Ovary (tissue), 9 donors: Measurements from ENCODE around the gene CMBL. TPM values are rescaled to one million over a fixed set of nuclear protein-coding genes. Genes with fewer than 3 reads are reported as not detected.

Experiments used
- DNase-seq, 5 donors: peaks; one replicate each; pipeline ENCODE4 v3.0.0-alpha.2; 2019 to 2020
- H3K27ac ChIP-seq, 2 donors: fragments of 200-600 bp; one replicate each; pipeline versions ENCODE4 v1.5.1 to v1.8.0; 2019 to 2022
- H3K27me3 ChIP-seq: fragments of 200-600 bp; one replicate; pipeline ENCODE4 v1.8.0; 2022
- H3K36me3 ChIP-seq: fragments of 200-600 bp; sonication (generic); one replicate; pipeline ENCODE4 v1.5.1; 2019
- H3K4me1 ChIP-seq: one replicate; pipeline ENCODE4 v1.8.1; 2013; ENCODE audit warnings: mild to moderate bottlenecking, moderate library complexity; ENCODE audit not compliant: insufficient read depth
- H3K4me3 ChIP-seq: fragments of 200-600 bp; sonication (generic); one replicate; pipeline ENCODE4 v1.5.1; 2017
- H3K9me3 ChIP-seq, 2 donors: fragments of 200-600 bp in 1 of 2; sonication (generic) in 1 of 2; one replicate each; pipeline versions ENCODE4 v1.5.1 to v1.8.1; 2013 to 2019; ENCODE audit warnings: mild to moderate bottlenecking in 1 of 2, moderate library complexity in 1 of 2
- EP300 ChIP-seq: sonication (generic); formaldehyde crosslinking; IDR thresholded peaks from one replicate; pipeline ENCODE4 v1.6.1; 2017; ENCODE audit warnings: antibody characterized with exemption
- POLR2A ChIP-seq: fragments of 450-650 bp; IDR thresholded peaks from one replicate; pipeline ENCODE4 v1.6.1; 2017; ENCODE audit warnings: antibody characterized with exemption, mild to moderate bottlenecking, moderate library complexity
- WGBS, 3 donors: extraction: QIAGEN DNeasy Blood & Tissue Kit in 1 of 3; methylation state at CpG; one replicate each; pipeline versions ENCODE4 v1.1.5 to v1.1.7; 2013 to 2017; 5-methylcytosine and 5-hydroxymethylcytosine counted together
- intact Hi-C, 4 donors: fragments of 100-400 bp; cut with DNase I; formaldehyde crosslinking; loops; one replicate each; pipeline versions ENCODE4 v1.11.0 to v1.15.1; 2022 to 2023
- polyA plus RNA-seq, 2 donors: library from polyadenylated mRNA; stranded (reverse); fragments of 200-250 nt in 1 of 2; fragments of 350-450 nt in 1 of 2; fragmentation: Illumina TruSeq in 1 of 2; extraction: RNeasy Lipid Tissue Mini Kit (QIAGEN cat#74804) in 1 of 2; gene quantifications; one replicate each; pipeline ENCODE4 v1.2.3, GENCODE V29; 2013 to 2014
- total RNA-seq, 7 donors: library from RNA; depleted of rRNA in 2 of 7; stranded (reverse); fragments of >200 nt in 2 of 7; fragmentation: NEBNext Ultra II Directional in 3 of 7; extraction: Animal tissue kit (Norgen Biotek cat#: 25700) in 3 of 7; gene quantifications; one replicate each; pipeline versions ENCODE4 v1.1.0 to v1.2.4, GENCODE V29; 2016 to 2023
- TF ChIP-seq, protein P1 (sequence below), 3 donors: fragments of 450-650 bp in 2 of 3; fragments of 200-600 bp in 1 of 3; IDR thresholded peaks; one replicate each; pipeline versions ENCODE4 v1.5.1 to v1.8.0; 2016 to 2022; ENCODE audit warnings: antibody characterized with exemption in 3 of 3, mild to moderate bottlenecking in 1 of 3
- donor health status: DM: no; HTN: no; CAD: no; lungs with moderate emphysema.
- donor health status: DM: no; HTN: no; CAD: no.
- donor health status: Bipolar disorder and iron deficiency.
- donor health status: DM: yes; HTN: yes; CAD: no.
- donor health status: DM: no; HTN: no; CAD: no.
- donor health status: DM: yes; HTN: yes; CAD: no.

The CMBL gene
- total and polyA plus RNA-seq, 9 donors = 7.3 to 69.0 (median 43.2) TPM

DNA sequence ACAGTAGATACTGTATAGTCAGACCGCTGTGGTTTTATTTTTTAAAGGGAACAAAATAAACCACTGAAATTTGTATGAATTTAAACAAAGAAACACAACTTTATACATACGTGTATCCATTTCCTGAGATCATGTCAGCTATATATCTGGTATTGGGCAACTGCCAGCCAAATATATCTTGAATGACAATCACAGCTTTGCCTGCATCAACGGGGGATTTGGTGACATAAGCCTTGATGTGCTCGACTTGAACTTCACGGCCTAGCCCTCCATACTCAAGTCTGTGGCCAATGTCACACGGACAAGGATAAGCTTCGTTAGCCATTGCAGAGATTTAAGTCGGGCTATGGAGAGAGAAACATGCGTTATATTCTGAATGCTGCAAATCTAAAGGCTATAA lies 17.3 kb downstream of the CMBL start:
- Histone ChIP-seq H3K9me3 (no peaks in the 10 kb centered on the region), H3K4me1 (peaks cover 3% of the 10 kb centered on the region), H3K36me3 (no peaks in the 10 kb centered on the region), H3K27ac (no peak overlapping the region), H3K27me3 (no peaks in the 10 kb centered on the region), H3K4me3 (no peak overlapping the region)
- intact Hi-C loops = no loop called here
- WGBS, 3 donors = 93 to 97% (median 95%) methylated on average over 9 of the region's 9 CpGs
- DNase-seq = no peak
- TF ChIP-seq, protein P1, sequence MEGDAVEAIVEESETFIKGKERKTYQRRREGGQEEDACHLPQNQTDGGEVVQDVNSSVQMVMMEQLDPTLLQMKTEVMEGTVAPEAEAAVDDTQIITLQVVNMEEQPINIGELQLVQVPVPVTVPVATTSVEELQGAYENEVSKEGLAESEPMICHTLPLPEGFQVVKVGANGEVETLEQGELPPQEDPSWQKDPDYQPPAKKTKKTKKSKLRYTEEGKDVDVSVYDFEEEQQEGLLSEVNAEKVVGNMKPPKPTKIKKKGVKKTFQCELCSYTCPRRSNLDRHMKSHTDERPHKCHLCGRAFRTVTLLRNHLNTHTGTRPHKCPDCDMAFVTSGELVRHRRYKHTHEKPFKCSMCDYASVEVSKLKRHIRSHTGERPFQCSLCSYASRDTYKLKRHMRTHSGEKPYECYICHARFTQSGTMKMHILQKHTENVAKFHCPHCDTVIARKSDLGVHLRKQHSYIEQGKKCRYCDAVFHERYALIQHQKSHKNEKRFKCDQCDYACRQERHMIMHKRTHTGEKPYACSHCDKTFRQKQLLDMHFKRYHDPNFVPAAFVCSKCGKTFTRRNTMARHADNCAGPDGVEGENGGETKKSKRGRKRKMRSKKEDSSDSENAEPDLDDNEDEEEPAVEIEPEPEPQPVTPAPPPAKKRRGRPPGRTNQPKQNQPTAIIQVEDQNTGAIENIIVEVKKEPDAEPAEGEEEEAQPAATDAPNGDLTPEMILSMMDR (IDR thresholded peaks at IDR 0.05) = no peak
- TF ChIP-seq EP300 = no peak
- no peak for TF ChIP-seq POLR2A

DNA sequence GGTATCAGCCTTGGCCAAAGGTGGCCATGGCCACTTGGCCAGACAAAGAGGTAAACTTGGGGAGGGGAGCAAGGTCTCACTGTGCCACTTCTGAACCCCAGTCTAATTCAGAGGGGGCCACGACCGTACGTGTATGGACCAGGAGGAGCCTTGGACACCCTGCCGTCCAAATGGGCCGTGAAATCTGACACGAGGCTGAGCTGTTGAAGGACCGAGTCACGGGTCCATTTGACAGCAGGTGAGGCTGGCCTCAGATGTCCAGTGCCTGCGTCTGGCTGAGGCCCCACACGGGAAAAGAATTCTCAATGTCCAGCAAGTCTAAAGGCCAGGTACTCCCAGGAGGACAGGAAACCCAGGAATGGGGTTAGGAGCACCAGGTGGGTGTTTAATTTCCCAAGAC lies 17.7 kb downstream of the CMBL start:
- Histone ChIP-seq H3K27ac (no peak overlapping the region), H3K27me3 (no peaks in the 10 kb centered on the region), H3K4me3 (no peak overlapping the region), H3K9me3 (no peaks in the 10 kb centered on the region), H3K4me1 (peaks cover 3% of the 10 kb centered on the region), H3K36me3 (no peaks in the 10 kb centered on the region)
- TF ChIP-seq EP300 (no peak), POLR2A (no peak)
- TF ChIP-seq, protein P1 (IDR thresholded peaks at IDR 0.05) = no peak
- intact Hi-C loops = loop anchor here (10.0 kb wide), 5 partner anchors 115 to 345 kb away; no protein-coding TSS in a partner anchor
- DNase-seq = no peak
- WGBS, 3 donors = 95 to 96% (median 95%) methylated on average over 10 of the region's 10 CpGs

DNA sequence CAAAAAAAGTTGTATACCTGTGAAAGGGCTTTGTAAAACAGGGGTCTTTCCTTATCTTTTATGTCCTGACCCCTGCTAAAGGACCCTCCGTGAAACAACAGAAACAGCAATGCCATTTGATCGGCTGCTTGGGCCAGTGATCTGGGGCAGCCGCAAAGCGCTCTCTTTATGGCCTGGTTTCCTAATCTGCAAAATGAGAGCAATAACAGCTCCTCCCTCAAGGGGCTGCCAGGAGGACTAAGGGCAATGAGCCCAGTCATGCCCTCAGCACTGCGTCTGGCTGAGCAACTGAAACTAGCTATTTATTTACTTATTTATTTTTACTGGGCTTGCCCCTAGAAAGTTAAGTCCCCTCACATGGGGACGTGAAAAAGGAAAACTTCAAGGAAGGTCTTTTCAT lies 18.3 kb downstream of the CMBL start:
- no peaks in the 10 kb centered on the region for H3K27me3 ChIP-seq
- H3K9me3 ChIP-seq = no peaks in the 10 kb centered on the region
- H3K4me1 ChIP-seq = peaks cover 3% of the 10 kb centered on the region
- DNase-seq = peak in 2 of 5 donors; percentile 36 to 53
- no peaks in the 10 kb centered on the region for H3K36me3 ChIP-seq
- TF ChIP-seq, protein P1 (IDR thresholded peaks at IDR 0.05) = no peak
- no peak for TF ChIP-seq EP300
- no peak for TF ChIP-seq POLR2A
- WGBS, 3 donors = 36 to 46% (median 41%) methylated on average over 6 of the region's 6 CpGs
- H3K27ac ChIP-seq = no peak overlapping the region
- intact Hi-C loops = loop anchor here (10.0 kb wide), 5 partner anchors 115 to 345 kb away; no protein-coding TSS in a partner anchor
- no peak overlapping the region for H3K4me3 ChIP-seq

DNA sequence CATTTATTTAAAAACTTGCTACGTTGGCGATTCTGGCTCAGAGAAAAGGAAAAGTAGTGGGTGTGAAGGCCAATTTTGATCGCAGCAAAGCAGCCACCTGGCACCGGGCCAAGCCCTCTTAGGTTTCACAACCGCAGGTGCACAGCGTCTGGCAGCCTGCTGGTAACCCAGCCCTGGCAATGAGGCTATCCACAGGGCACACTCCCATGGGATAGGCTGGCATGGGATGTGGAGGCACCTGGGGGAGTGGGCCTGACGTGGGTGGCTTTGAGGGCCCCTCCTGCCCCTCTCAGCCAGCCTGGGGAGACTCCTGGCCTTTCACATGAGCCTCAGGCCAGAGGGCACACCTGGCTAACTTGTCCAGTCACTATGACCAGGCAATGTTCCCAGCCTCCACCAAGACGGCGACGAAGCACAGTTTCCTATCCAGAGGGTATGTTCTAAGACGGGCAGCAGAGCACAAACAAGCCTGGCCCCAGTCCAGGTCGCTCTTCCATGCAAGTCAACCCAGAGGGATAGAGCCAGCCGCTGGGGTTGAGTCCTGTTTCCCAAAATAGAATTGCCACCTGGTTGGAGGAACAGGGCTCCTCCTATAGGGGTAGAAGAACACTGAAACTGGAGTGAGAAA lies 19.0 kb downstream of the CMBL start:
- WGBS, 3 donors = 57 to 64% (median 63%) methylated on average over 13 of the region's 13 CpGs
- H3K9me3 ChIP-seq = no peaks in the 10 kb centered on the region
- no peak overlapping the region for H3K4me3 ChIP-seq
- intact Hi-C loops = loop anchor here (10.0 kb wide), 5 partner anchors 116 to 346 kb away; no protein-coding TSS in a partner anchor
- no peaks in the 10 kb centered on the region for H3K36me3 ChIP-seq
- H3K27ac ChIP-seq = no peak overlapping the region
- peak in 4 of 5 donors; percentile 45 to 72 (median 58) for DNase-seq
- H3K27me3 ChIP-seq = no peaks in the 10 kb centered on the region
- peaks cover 7% of the 10 kb centered on the region for H3K4me1 ChIP-seq
- TF ChIP-seq POLR2A = no peak
- TF ChIP-seq EP300 = no peak
- TF ChIP-seq, protein P1 (IDR thresholded peaks at IDR 0.05) = no peak
